Peyer's patch (tissue), 4 donors: ENCODE results near the gene SAG. TPM values are rescaled to one million over a fixed set of nuclear protein-coding genes. Genes with fewer than 3 reads are reported as not detected.

Experiments
- DNase-seq, 3 donors: peaks; one replicate each; pipeline ENCODE4 v3.0.0-alpha.2; 2017 to 2019
- H3K27ac ChIP-seq, 4 donors: fragments of 200-600 bp; sonication (generic); one replicate each; pipeline ENCODE4 v1.5.1; 2016 to 2019
- H3K27me3 ChIP-seq, 2 donors: fragments of 200-600 bp; sonication (generic); one replicate each; pipeline ENCODE4 v1.5.1; 2019
- H3K36me3 ChIP-seq, 3 donors: fragments of 200-600 bp; sonication (generic); one replicate each; pipeline ENCODE4 v1.5.1; 2016 to 2019
- H3K4me1 ChIP-seq, 4 donors: fragments of 200-600 bp; sonication (generic); one replicate each; pipeline ENCODE4 v1.5.1; 2016 to 2019
- H3K4me3 ChIP-seq, 4 donors: fragments of 200-600 bp; sonication (generic); 1 replicate in 3 of 4; 2 replicates in 1 of 4; pipeline ENCODE4 v1.5.1; 2016 to 2019; ENCODE audit warnings: mild to moderate bottlenecking in 1 of 4
- H3K9me3 ChIP-seq, 4 donors: fragments of 200-600 bp; sonication (generic); one replicate each; pipeline ENCODE4 v1.5.1; 2016 to 2019; ENCODE audit warnings: mild to moderate bottlenecking in 1 of 4
- POLR2A ChIP-seq, 2 donors: fragments of 450-650 bp; IDR thresholded peaks; one replicate each; pipeline ENCODE4 v1.5.1; 2017; ENCODE audit warnings: antibody characterized with exemption in 2 of 2, mild to moderate bottlenecking in 2 of 2, moderate library complexity in 2 of 2
- small RNA-seq, 2 donors: library from RNA; depleted of rRNA; stranded (forward); fragments of <200 nt; gene quantifications; one replicate each; pipeline ENCODE3, GENCODE V24; 2016
- total RNA-seq, 4 donors: library from RNA; depleted of rRNA; stranded (reverse); fragments of >200 nt; gene quantifications; one replicate each; pipeline ENCODE4 v1.1.0, GENCODE V29; 2016
- TF ChIP-seq, protein P1 (sequence below), 6 experiments: fragments of 450-650 bp in 4 of 6; fragments of 200-600 bp in 2 of 6; sonication (generic) in 1 of 6; IDR thresholded peaks; one replicate each; pipeline ENCODE4 v1.5.1; 2017 to 2019; ENCODE audit warnings: antibody characterized with exemption in 6 of 6, mild to moderate bottlenecking in 3 of 6, moderate library complexity in 1 of 6

SAG gene
- total RNA-seq, 4 donors from 2014 or later, result not detected

DNA sequence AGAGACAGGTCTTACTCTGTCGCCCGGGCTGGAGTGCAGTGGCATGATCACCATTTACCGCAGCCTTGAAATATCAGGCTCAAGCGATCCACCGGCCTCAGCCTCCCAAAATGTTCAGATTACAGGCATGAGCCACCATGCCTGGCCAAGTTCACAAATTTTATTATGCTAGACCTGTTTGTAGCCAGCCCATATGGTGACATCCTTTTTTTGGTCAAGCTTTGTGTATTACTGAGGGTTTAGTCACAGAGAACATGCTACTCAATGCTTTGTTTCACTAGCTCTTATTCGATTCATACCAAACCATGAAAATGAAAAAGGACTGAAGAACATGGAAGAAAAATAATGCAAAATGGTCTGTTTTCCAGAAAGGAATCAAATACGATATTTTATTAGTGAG, 88.1 kb downstream of the SAG start:
- no peaks in the 10 kb centered on the region for H3K27me3 ChIP-seq
- no peak overlapping the region for H3K4me3 ChIP-seq
- no peaks in the 10 kb centered on the region for H3K9me3 ChIP-seq
- no peak overlapping the region for H3K27ac ChIP-seq
- TF ChIP-seq, protein P1, sequence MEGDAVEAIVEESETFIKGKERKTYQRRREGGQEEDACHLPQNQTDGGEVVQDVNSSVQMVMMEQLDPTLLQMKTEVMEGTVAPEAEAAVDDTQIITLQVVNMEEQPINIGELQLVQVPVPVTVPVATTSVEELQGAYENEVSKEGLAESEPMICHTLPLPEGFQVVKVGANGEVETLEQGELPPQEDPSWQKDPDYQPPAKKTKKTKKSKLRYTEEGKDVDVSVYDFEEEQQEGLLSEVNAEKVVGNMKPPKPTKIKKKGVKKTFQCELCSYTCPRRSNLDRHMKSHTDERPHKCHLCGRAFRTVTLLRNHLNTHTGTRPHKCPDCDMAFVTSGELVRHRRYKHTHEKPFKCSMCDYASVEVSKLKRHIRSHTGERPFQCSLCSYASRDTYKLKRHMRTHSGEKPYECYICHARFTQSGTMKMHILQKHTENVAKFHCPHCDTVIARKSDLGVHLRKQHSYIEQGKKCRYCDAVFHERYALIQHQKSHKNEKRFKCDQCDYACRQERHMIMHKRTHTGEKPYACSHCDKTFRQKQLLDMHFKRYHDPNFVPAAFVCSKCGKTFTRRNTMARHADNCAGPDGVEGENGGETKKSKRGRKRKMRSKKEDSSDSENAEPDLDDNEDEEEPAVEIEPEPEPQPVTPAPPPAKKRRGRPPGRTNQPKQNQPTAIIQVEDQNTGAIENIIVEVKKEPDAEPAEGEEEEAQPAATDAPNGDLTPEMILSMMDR (IDR thresholded peaks at IDR 0.05), result no peak
- no peak for TF ChIP-seq POLR2A (IDR thresholded peaks at IDR 0.05)
- peaks cover 0 to 20% (median 0%) of the 10 kb centered on the region in 3 donors for H3K36me3 ChIP-seq
- H3K4me1 ChIP-seq, result peaks cover 0 to 10% (median 0%) of the 10 kb centered on the region in 4 donors
- no peak for DNase-seq

Small RNA genes lying within 50 kb of the gene (small RNA-seq; reads per million reads assigned to genes)
- 0 reads per million in 2 donors for gene RF00019
- 191 to 640 reads per million in 2 donors for gene SCARNA5
- gene SCARNA6, result 28.4 to 30.7 reads per million in 2 donors

Other genes starting within 250 kb of the SAG start
- gene INPP5D, start 247.5 kb upstream of the SAG start, total RNA-seq, result 100 to 1,000 TPM in 1 of 4 donors, 10 to 100 TPM in 3; 11.6 to 333 (median 26.2) TPM
- gene ATG16L1, start 56.1 kb upstream of the SAG start, total RNA-seq, result 100 to 1,000 TPM in 1 of 4 donors, 10 to 100 TPM in 3; 46.4 to 125 (median 58.4) TPM
- 100 to 1,000 TPM in 2 of 4 donors, 10 to 100 TPM in 2; 67.7 to 195 (median 125) TPM for gene DGKD, start 46.7 kb downstream of the SAG start, total RNA-seq